GM21825 (cell line): ENCODE results near the gene EVC.
"Not testable (repeated sequence)": the region's sequence is repeated elsewhere in the genome, so short reads cannot be mapped to it uniquely, and the experiment has no call there.

Source experiments
- ATAC-seq: cut with Tn5 transposase; IDR thresholded peaks from one replicate; pipeline ENCODE4 v1.9.1; 2021; ENCODE audit warnings: mild to moderate bottlenecking, moderate library complexity; ENCODE audit not compliant: unreplicated experiment

The EVC gene

GRCh38 chr4:5809216-5809776 is 98.3 kb downstream of the EVC start:
- no peak for ATAC-seq

DNA sequence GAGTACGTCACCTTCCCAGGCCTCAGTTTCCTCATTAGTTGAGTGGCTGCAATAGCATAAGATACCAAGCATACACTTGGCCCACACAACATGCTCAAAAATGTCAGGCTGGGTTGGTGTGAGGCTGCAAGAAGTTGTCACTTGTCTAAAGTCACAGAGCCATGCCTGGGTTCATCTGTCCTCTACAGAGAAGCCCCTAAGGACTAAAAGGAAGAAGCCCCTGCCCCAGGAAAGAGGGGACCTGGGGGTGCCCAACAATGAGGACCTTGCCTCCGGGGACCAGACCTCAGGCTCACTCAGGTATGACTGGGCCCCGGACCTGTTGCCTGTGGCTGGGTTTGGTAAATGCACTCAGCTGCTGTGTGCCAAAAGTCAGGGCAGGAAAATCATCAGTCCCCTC is 99.2 kb downstream of the EVC start:
- no peak for ATAC-seq

DNA sequence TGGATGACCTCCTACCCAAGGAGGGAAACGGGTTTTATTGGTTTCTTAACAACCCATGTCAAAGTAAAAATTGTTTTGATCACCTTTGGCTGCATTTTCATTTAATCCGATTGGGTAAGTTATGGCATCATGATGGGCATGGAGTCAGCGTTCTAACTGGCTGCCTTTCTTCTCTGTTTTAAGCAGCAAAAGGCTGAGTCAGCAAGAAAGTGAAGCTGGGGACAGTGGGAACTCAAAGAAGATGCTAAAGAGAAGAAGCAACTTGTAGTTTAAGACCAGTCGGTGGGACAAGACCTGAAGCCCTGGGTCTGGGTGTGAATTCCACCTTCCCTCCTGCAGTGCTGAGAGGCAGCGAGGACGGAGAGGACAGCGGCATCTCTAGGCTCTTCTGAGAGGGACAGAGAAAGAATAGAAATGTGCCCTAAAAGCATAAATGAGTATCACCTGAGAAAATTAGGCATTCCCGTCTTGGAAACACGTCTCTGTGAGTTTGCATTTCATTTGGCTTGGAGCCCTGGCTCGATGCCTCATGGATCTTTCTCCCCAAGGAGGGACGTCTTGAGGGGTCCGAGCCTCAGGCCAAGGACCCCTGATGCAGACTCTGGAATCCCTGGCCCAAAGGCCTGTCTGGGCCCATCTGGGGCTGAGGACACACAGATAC is 99.9 kb downstream of the EVC start:
- ATAC-seq = no peak

DNA sequence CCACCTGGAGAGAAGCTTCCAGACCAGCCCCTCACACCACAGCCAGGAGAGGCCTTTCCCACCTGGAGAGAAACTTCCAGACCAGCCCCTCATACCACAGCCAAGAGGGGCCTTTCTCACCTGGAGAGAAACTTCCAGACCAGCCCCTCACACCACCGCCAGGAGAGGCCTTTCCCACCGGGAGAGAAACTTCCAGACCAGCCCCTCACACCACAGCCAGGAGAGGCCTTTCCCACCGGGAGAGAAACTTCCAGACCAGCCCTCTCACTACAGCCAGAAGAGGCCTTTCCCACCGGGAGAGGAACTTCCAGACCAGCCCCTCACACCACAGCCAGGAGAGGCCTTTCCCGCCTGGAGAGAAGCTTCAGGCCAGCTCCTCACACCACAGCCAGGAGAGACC is 101.1 kb downstream of the EVC start:
- ATAC-seq = not testable (repeated sequence)

DNA sequence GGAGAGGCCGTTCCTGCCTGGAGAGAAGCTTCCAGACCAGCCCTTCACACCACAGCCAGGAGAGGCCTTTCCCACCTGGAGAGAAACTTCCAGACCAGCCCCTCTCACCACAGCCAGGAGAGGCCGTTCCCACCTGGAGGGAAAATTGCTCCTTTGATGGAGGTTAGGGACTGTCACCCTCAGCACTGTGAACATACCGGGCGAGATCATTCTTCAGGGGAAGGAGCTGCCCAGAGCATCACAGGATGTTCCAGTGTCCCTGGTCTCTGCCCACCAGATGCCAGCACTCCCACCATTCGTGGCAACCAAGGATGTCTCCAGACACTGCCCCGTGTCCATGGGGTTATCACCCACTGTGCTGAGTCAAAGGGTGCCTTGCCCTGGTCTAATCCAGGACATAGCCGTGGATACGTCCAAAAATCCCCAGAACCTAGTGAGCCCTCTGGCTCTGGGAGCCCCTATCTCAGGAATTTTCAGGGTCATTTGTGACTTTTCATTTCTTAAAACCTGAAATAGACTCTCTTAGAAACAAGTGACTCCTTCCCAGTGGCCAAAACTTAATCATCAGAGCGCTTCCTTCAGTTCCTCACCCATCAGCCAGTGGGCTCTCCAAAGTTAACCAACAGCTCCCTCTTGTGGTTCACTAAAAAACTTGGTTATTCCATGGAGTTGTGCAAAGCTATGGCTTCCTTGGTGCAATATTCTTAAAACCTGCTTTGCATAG is 101.7 kb downstream of the EVC start:
- no peak for ATAC-seq

GRCh38 chr4:5813882-5814255 is 102.9 kb downstream of the EVC start:
- no peak for ATAC-seq

GRCh38 chr4:5814421-5814820 is 103.4 kb downstream of the EVC start:
- no peak for ATAC-seq

GRCh38 chr4:5815641-5816040 is 104.6 kb downstream of the EVC start:
- ATAC-seq = no peak

GRCh38 chr4:5816101-5816500 is 105.1 kb downstream of the EVC start:
- no peak for ATAC-seq

GRCh38 chr4:5816851-5817375 is 105.9 kb downstream of the EVC start:
- ATAC-seq = no peak

GRCh38 chr4:5821665-5822358 is 110.8 kb downstream of the EVC start:
- no peak for ATAC-seq

- ATAC-seq = no peak
Observed at GRCh38 chr4:5822619-5823018, 111.6 kb downstream of the EVC start.

GRCh38 chr4:5823542-5824211 is 112.7 kb downstream of the EVC start:
- ATAC-seq = no peak

GRCh38 chr4:5824227-5824626 is 113.2 kb downstream of the EVC start:
- ATAC-seq = no peak

- ATAC-seq = no peak
Observed at GRCh38 chr4:5824635-5825034, 113.6 kb downstream of the EVC start.

DNA sequence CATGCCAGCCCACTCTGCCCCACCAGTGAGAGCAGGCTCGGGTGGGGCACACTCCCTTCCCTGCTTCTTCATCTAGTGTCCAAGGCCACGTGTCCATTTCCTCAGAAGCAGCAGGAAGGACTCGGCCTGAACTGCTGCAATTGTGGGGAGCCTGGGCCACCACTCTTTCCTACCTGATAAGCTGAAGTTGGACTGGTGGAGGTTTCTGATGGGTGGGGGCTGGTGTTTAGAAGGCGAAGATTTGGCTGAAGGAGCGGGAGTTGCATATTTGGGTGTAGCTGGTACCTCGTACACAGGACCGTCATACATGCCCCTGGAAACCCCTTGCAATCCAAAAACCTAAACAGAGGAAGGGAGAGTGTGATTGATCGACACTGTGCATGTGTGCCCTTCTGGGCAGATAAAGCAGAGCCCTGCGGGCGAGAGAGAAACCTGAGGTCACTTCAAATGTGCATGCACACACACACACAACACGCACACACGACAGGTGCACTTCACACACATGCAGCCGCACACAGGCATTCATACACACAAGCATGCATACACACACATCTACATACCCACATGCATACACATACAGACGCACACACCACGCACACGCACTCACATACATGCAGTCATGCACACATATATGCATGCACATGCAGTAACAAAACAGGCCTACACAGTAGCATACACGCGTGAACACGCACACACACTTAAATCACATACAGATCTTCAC is 114.5 kb downstream of the EVC start:
- no peak for ATAC-seq

- no peak for ATAC-seq
Observed at GRCh38 chr4:5826437-5827107, 115.6 kb downstream of the EVC start.

DNA sequence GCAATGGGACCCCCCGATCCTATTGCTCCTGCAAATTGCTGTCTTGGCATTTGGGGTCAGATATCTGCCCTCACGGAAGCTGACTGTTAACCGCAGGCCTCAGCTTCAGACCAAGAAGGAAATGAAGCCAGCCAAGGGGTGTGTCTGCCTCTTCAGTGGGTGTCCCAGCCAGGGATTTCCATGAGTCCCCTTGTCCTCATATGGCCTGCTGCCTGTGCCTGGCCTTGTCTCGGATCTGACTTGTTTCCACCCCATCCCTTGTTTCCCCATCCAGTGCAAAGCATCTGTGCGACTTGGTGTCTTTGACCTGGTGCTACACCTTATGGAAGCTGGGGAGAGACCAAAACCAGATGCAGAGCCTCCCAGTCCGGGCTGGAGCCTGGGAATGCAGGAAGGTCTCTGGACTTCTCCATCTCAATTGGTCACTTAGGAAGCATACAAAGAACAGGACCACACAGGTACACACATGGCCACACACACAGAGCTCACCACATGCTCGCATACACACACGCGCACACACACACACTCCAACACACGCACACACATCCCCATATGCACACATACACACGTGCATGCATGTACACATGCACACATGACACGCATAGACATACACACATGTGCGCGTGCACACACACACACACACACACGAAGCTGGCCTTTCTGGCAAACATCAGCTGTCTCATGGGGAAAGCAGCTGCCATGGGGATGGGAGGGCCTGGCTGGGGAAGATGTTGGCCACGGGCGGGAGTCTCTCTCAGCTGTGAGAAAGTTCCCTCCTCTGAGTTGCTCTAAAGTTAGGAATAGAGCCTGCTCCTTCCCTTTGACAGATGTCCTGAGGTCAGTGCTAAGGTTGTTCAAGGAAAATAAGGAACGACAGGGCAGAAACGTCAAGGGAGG is 116.4 kb downstream of the EVC start:
- ATAC-seq = no peak

- ATAC-seq = no peak
Observed at GRCh38 chr4:5828005-5828391, 117.0 kb downstream of the EVC start.
